Central memory CD4-positive, alpha-beta T cell (primary cell): Measurements from ENCODE around the gene GDAP1L1.
"Not testable (repeated sequence)": the region's sequence is repeated elsewhere in the genome, so short reads cannot be mapped to it uniquely, and the experiment has no call there.

Source experiments
- DNase-seq: peaks from one replicate; pipeline ENCODE4 v3.0.0; 2022

GDAP1L1 gene

GRCh38 chr20:44221368-44221954 is 25.6 kb upstream of the GDAP1L1 start:
- DNase-seq = no peak

- no peak for DNase-seq
These were observed 25.1 kb upstream of the GDAP1L1 start for GRCh38 chr20:44222027-44222426.

GRCh38 chr20:44222633-44223368 is 24.3 kb upstream of the GDAP1L1 start:
- no peak for DNase-seq

- DNase-seq = no peak
These were observed 23.4 kb upstream of the GDAP1L1 start for GRCh38 chr20:44223721-44224120.

- DNase-seq = no peak
These were observed 22.5 kb upstream of the GDAP1L1 start for GRCh38 chr20:44224637-44225036.

- no peak for DNase-seq
These were observed 18.4 kb upstream of the GDAP1L1 start for GRCh38 chr20:44228465-44229258.

GRCh38 chr20:44231193-44231592 is 15.9 kb upstream of the GDAP1L1 start:
- DNase-seq = no peak

- no peak for DNase-seq
These were observed 15.2 kb upstream of the GDAP1L1 start for GRCh38 chr20:44231713-44232468.

- DNase-seq = not testable (repeated sequence)
These were observed 14.6 kb upstream of the GDAP1L1 start for GRCh38 chr20:44232469-44232856.

GRCh38 chr20:44233436-44234016 is 13.6 kb upstream of the GDAP1L1 start:
- no peak for DNase-seq

- no peak for DNase-seq
These were observed 12.4 kb upstream of the GDAP1L1 start for GRCh38 chr20:44234566-44235317.

GRCh38 chr20:44235702-44236101 is 11.4 kb upstream of the GDAP1L1 start:
- DNase-seq = no peak

GRCh38 chr20:44236840-44237239 is 10.3 kb upstream of the GDAP1L1 start:
- DNase-seq = not testable (repeated sequence)

- DNase-seq = no peak
These were observed 5.3 kb upstream of the GDAP1L1 start for GRCh38 chr20:44241796-44242195.

GRCh38 chr20:44245977-44246376 is 1.1 kb upstream of the GDAP1L1 start:
- no peak for DNase-seq

- DNase-seq = no peak
These were observed 690 bp downstream of the GDAP1L1 start for GRCh38 chr20:44247586-44248409.

GRCh38 chr20:44248410-44248759 is 1.3 kb downstream of the GDAP1L1 start:
- no peak for DNase-seq

- DNase-seq = no peak
These were observed 4.2 kb downstream of the GDAP1L1 start for GRCh38 chr20:44251284-44251683.

- DNase-seq = no peak
These were observed 6.4 kb downstream of the GDAP1L1 start for GRCh38 chr20:44253528-44253927.

GRCh38 chr20:44254073-44254472 is 7.0 kb downstream of the GDAP1L1 start:
- DNase-seq = no peak

GRCh38 chr20:44255942-44256341 is 8.8 kb downstream of the GDAP1L1 start:
- no peak for DNase-seq
